H1 (cell line): ENCODE data around the gene NTMT1. TPM values are rescaled to one million over a fixed set of nuclear protein-coding genes. Genes with fewer than 3 reads are reported as not detected.
A peak's percentile ranks its signal among the peaks of the same experiment; 100 is the strongest.

Source experiments
- CTCF ChIA-PET: fragments of 300-600 bp; sonication (Branson Sonifier 250); formaldehyde crosslinking; loops from one replicate; lab custom pipeline; 2021; ENCODE audit not compliant: partially characterized antibody; lab: Charles Lee
- POLR2A ChIA-PET: fragments of 300-600 bp; sonication (Branson Sonifier 250); formaldehyde crosslinking; loops from one replicate; lab custom pipeline; 2021; ENCODE audit warnings: inconsistent platforms; ENCODE audit not compliant: partially characterized antibody; lab: Charles Lee
- DNase-seq, 2 experiments: peaks; one replicate each; pipeline versions ENCODE4 v3.0.0 to v3.0.0-alpha.2; 2010 to 2022; ENCODE audit warnings: low spot score in 2 of 2, low read depth in 1 of 2, mixed read lengths in 1 of 2
- FAIRE-seq: peaks from 2 replicates; lab custom pipeline; 2011; peaks lifted over from hg19 to GRCh38; lab: Jason Lieb, UNC
- H2AFZ ChIP-seq: 2 replicates; pipeline ENCODE4 v1.8.1; 2012; ENCODE audit warnings: low read length, inconsistent platforms
- H2AK5ac ChIP-seq: 2 replicates; pipeline ENCODE4 v1.6.1; 2013; ENCODE audit warnings: low read depth, low read length
- H2BK120ac ChIP-seq: replicated peaks from 2 replicates; pipeline ENCODE3; 2013; ENCODE audit warnings: low read depth, low read length, inconsistent platforms
- H2BK12ac ChIP-seq: 2 replicates; pipeline ENCODE4 v1.6.1; 2013; ENCODE audit warnings: low read depth, low read length
- H2BK15ac ChIP-seq: 2 replicates; pipeline ENCODE4 v1.6.1; 2013; ENCODE audit warnings: low read length
- H2BK20ac ChIP-seq: 2 replicates; pipeline ENCODE4 v1.6.1; 2013; ENCODE audit warnings: low read length
- H2BK5ac ChIP-seq: 2 replicates; pipeline ENCODE4 v1.6.1; 2013; ENCODE audit warnings: low read depth, low read length
- H3K14ac ChIP-seq: 2 replicates; pipeline ENCODE4 v1.6.1; 2013; ENCODE audit warnings: inconsistent platforms; ENCODE audit not compliant: insufficient read length
- H3K18ac ChIP-seq: 2 replicates; pipeline ENCODE4 v1.6.1; 2013; ENCODE audit warnings: low read length; ENCODE audit errors: extremely low read depth
- H3K23ac ChIP-seq: 2 replicates; pipeline ENCODE4 v1.6.1; 2013; ENCODE audit warnings: inconsistent platforms; ENCODE audit not compliant: insufficient read length
- H3K23me2 ChIP-seq: 2 replicates; pipeline ENCODE4 v1.6.1; 2013; ENCODE audit warnings: low read depth, low read length
- H3K27ac ChIP-seq: 2 replicates; pipeline ENCODE4 v1.6.1; 2011; ENCODE audit warnings: low read depth, low read length, inconsistent platforms
- H3K27me3 ChIP-seq, 4 experiments: replicated peaks in 1 of 4; 1 replicate in 1 of 4; 2 replicates in 3 of 4; pipeline versions ENCODE4 v1.6.1 to v1.8.1; 2011 to 2013; ENCODE audit warnings: low read length in 3 of 4, mild to moderate bottlenecking in 3 of 4, inconsistent platforms in 2 of 4, mixed read lengths in 2 of 4, moderate library complexity in 1 of 4; ENCODE audit not compliant: control insufficient read depth in 3 of 4, insufficient read depth in 3 of 4; ENCODE audit errors: extremely low read depth in 1 of 4
- H3K36me3 ChIP-seq, 4 experiments: 2 replicates each; pipeline versions ENCODE4 v1.6.1 to v1.8.1; 2011 to 2013; ENCODE audit warnings: mild to moderate bottlenecking in 4 of 4, low read length in 3 of 4, moderate library complexity in 2 of 4, control low read depth in 1 of 4, inconsistent platforms in 1 of 4; ENCODE audit not compliant: insufficient read depth in 4 of 4, control insufficient read depth in 2 of 4
- H3K4ac ChIP-seq: replicated peaks from 2 replicates; pipeline ENCODE3; 2013; ENCODE audit warnings: low read length, low read depth, mixed read lengths, inconsistent platforms; ENCODE audit not compliant: insufficient read length
- H3K4me1 ChIP-seq, 4 experiments: replicated peaks in 1 of 4; 1 replicate in 1 of 4; 2 replicates in 3 of 4; pipeline versions ENCODE4 v1.6.1 to v1.8.1; 2011 to 2013; ENCODE audit warnings: low read length in 3 of 4, inconsistent platforms in 2 of 4, mixed read lengths in 1 of 4; ENCODE audit not compliant: insufficient read depth in 4 of 4, control insufficient read depth in 3 of 4
- H3K4me2 ChIP-seq, 2 experiments: 2 replicates each; pipeline versions ENCODE4 v1.6.1 to v1.8.1; 2011 to 2013; ENCODE audit warnings: low read depth in 2 of 2, low read length in 2 of 2, control low read depth in 1 of 2, inconsistent platforms in 1 of 2, mild to moderate bottlenecking in 1 of 2; ENCODE audit not compliant: insufficient read depth in 1 of 2
- H3K4me3 ChIP-seq, 4 experiments: fragments of 200-600, 300-600 bp in 1 of 4; sonication (generic), shearing (Covaris generic), sonication (Bioruptor Twin) in 1 of 4; 2 replicates each; pipeline versions ENCODE4 v1.5.1 to v1.8.1; 2011 to 2016; ENCODE audit warnings: low read length in 4 of 4, low read depth in 3 of 4, control low read depth in 2 of 4, inconsistent platforms in 2 of 4, mild to moderate bottlenecking in 2 of 4, mixed read lengths in 1 of 4, moderate library complexity in 1 of 4; ENCODE audit not compliant: insufficient read depth in 2 of 4; ENCODE audit errors: extremely low read depth in 1 of 4
- H3K56ac ChIP-seq: replicated peaks from 2 replicates; pipeline ENCODE3; 2013; ENCODE audit warnings: low read depth, mild to moderate bottlenecking, mixed read lengths, low read length, inconsistent platforms; ENCODE audit not compliant: insufficient read length
- H3K79me1 ChIP-seq: 2 replicates; pipeline ENCODE4 v1.6.1; 2013; ENCODE audit warnings: low read depth, low read length, control low read depth
- H3K79me2 ChIP-seq, 2 experiments: 2 replicates each; pipeline versions ENCODE4 v1.6.1 to v1.8.1; 2012 to 2013; ENCODE audit warnings: low read length in 2 of 2, mild to moderate bottlenecking in 2 of 2, inconsistent platforms in 1 of 2; ENCODE audit not compliant: insufficient read depth in 2 of 2, control insufficient read depth in 1 of 2
- H3K9ac ChIP-seq, 4 experiments: replicated peaks in 1 of 4; 1 replicate in 1 of 4; 2 replicates in 3 of 4; pipeline versions ENCODE4 v1.6.1 to v1.8.1; 2011 to 2013; ENCODE audit warnings: low read depth in 3 of 4, low read length in 3 of 4, control low read depth in 2 of 4, mild to moderate bottlenecking in 2 of 4, moderate library complexity in 2 of 4, inconsistent platforms in 1 of 4; ENCODE audit errors: extremely low read depth in 1 of 4
- H3K9me3 ChIP-seq, 2 experiments: 2 replicates each; pipeline versions ENCODE4 v1.6.1 to v1.8.1; 2012 to 2013; ENCODE audit warnings: mild to moderate bottlenecking in 2 of 2, moderate library complexity in 2 of 2, control low read depth in 1 of 2, inconsistent platforms in 1 of 2, low read depth in 1 of 2, low read length in 1 of 2, mixed read lengths in 1 of 2; ENCODE audit not compliant: insufficient read depth in 2 of 2
- H4K20me1 ChIP-seq, 2 experiments: replicated peaks in 1 of 2; 2 replicates each; pipeline versions ENCODE3 to v1.8.1; 2011 to 2013; ENCODE audit warnings: inconsistent platforms in 2 of 2, low read length in 2 of 2, mild to moderate bottlenecking in 1 of 2; ENCODE audit not compliant: insufficient read depth in 2 of 2, control insufficient read depth in 1 of 2
- H4K5ac ChIP-seq: 2 replicates; pipeline ENCODE4 v1.6.1; 2013; ENCODE audit warnings: low read length, low read depth, mixed read lengths, inconsistent platforms; ENCODE audit not compliant: insufficient read length
- H4K8ac ChIP-seq: 2 replicates; pipeline ENCODE4 v1.8.0; 2013; ENCODE audit warnings: mild to moderate bottlenecking, moderate library complexity, low read length, inconsistent platforms; ENCODE audit not compliant: insufficient read depth; ENCODE audit errors: extremely low read depth
- H4K91ac ChIP-seq: replicated peaks from 2 replicates; pipeline ENCODE3; 2013; ENCODE audit warnings: low read length, mixed read lengths, inconsistent platforms; ENCODE audit not compliant: insufficient read length
- BCL11A ChIP-seq, 2 experiments: IDR thresholded peaks; one replicate each; pipeline ENCODE4 v1.6.1; 2011; ENCODE audit warnings: low read depth in 2 of 2, low read length in 2 of 2, mild to moderate bottlenecking in 2 of 2
- CTBP2 ChIP-seq: IDR thresholded peaks from 2 replicates; pipeline ENCODE4 v1.7.0; 2011; ENCODE audit warnings: borderline replicate concordance, mild to moderate bottlenecking, moderate library complexity, mixed read lengths, low read length; ENCODE audit not compliant: insufficient read depth, insufficient read length
- EP300 ChIP-seq, 2 experiments: IDR thresholded peaks; 1 replicate in 1 of 2; 2 replicates in 1 of 2; pipeline ENCODE4 v1.6.1; 2011 to 2012; ENCODE audit warnings: low read depth in 2 of 2, low read length in 2 of 2, mild to moderate bottlenecking in 2 of 2, borderline replicate concordance in 1 of 2, inconsistent platforms in 1 of 2, moderate library complexity in 1 of 2
- FOSL1 ChIP-seq: IDR thresholded peaks from 2 replicates; pipeline ENCODE4 v1.6.1; 2011; ENCODE audit warnings: mild to moderate bottlenecking, low read depth, low read length, moderate library complexity; ENCODE audit not compliant: insufficient read depth
- NRF1 ChIP-seq: IDR thresholded peaks from 2 replicates; pipeline ENCODE4 v1.6.1; 2011; ENCODE audit warnings: mild to moderate bottlenecking, low read depth, low read length, improper control_type of control experiment
- POLR2AphosphoS5 ChIP-seq: IDR thresholded peaks from 2 replicates; pipeline ENCODE4 v1.6.1; 2011; ENCODE audit warnings: low read depth, low read length
- RAD21 ChIP-seq, 2 experiments: IDR thresholded peaks in 1 of 2; conservative IDR thresholded peaks in 1 of 2; 2 replicates each; pipeline ENCODE4 v1.6.1; 2011; ENCODE audit warnings: low read depth in 2 of 2, low read length in 2 of 2, improper control_type of control experiment in 1 of 2, inconsistent platforms in 1 of 2, mild to moderate bottlenecking in 1 of 2, moderate library complexity in 1 of 2
- RXRA ChIP-seq: IDR thresholded peaks from 2 replicates; pipeline ENCODE4 v1.6.1; 2011; ENCODE audit warnings: low read depth, mild to moderate bottlenecking, low read length, moderate library complexity; ENCODE audit not compliant: insufficient read depth
- SRF ChIP-seq: IDR thresholded peaks from 2 replicates; pipeline ENCODE4 v1.6.1; 2011; ENCODE audit warnings: mild to moderate bottlenecking, low read depth, low read length, moderate library complexity
- SUZ12 ChIP-seq: fragments of 200-600 bp; sonication (generic); IDR thresholded peaks from 2 replicates; pipeline ENCODE4 v1.6.1; 2012; ENCODE audit warnings: mild to moderate bottlenecking, inconsistent platforms, low read length, moderate library complexity, mixed read lengths
- TBP ChIP-seq: IDR thresholded peaks from 2 replicates; pipeline ENCODE4 v1.6.1; 2011; ENCODE audit warnings: low read depth, low read length, improper control_type of control experiment
- WGBS, 2 experiments: shearing (Covaris generic) in 1 of 2; methylation state at CpG; one replicate each; pipeline versions ENCODE4 v1.1.6 to v1.1.7; 2013 to 2015; ENCODE audit warnings: low lambda C conversion rate in 2 of 2, mixed read lengths in 2 of 2, inconsistent platforms in 1 of 2, low coverage in 1 of 2, missing lambda C conversion rate in 1 of 2; ENCODE audit not compliant: insufficient replicate concordance in 2 of 2, insufficient coverage in 1 of 2, insufficient read length in 1 of 2; ENCODE audit errors: extremely low coverage in 1 of 2, missing lambda C conversion rate in 1 of 2; 5-methylcytosine and 5-hydroxymethylcytosine counted together
- polyA plus RNA-seq, 7 experiments: library from polyadenylated mRNA; depleted of rRNA in 3 of 7; stranded (reverse) in 5 of 7; unstranded in 2 of 7; fragments of >200 nt in 5 of 7; fragments of 200-250 nt in 2 of 7; gene quantifications; 1 replicate in 5 of 7; 2 replicates in 1 of 7; 4 replicates in 1 of 7; pipeline versions ENCODE4 v1.2.1 to v1.2.3, GENCODE V29; 2011 to 2013; ENCODE audit warnings: missing spikeins in 2 of 7, mixed read lengths in 2 of 7
- total RNA-seq: library from RNA; stranded (reverse); fragmentation: NEBNext Ultra II Directional; extraction: Animal tissue kit (Norgen Biotek cat#: 25700); gene quantifications from 2 replicates; pipeline ENCODE4 v1.2.1, GENCODE V29; 2021

The NTMT1 gene
- total and polyA plus RNA-seq, 2 of the 8 experiments (the other 6 are each of a cell fraction or from before 2014, with no cell fraction given), result 66.8 to 70.2 TPM

GRCh38 chr9:129648092-129648763, 22.3 kb downstream of the NTMT1 start:
- TF ChIP-seq FOSL1 (no peak), CTBP2 (no peak), POLR2AphosphoS5 (no peak), TBP (no peak), RAD21 (IDR thresholded peaks at IDR 0.05 in 1 of 2, conservative IDR thresholded peaks at IDR 0.05 in 1 of 2; ENCODE audit: low read depth in 2 of 2, low read length in 2 of 2) (no peak), BCL11A (IDR thresholded peaks at IDR 0.05; ENCODE audit: low read depth in 2 of 2, low read length in 2 of 2) (no peak), SUZ12 (no peak), RXRA (no peak), SRF (no peak), NRF1 (no peak), EP300 (IDR thresholded peaks at IDR 0.05; ENCODE audit: borderline replicate concordance in 1 of 2, low read depth in 2 of 2, low read length in 2 of 2) (no peak)
- FAIRE-seq, result no peak
- no peak overlapping the region for H3K4me2 ChIP-seq
- no peak overlapping the region for H2BK120ac ChIP-seq
- no peak overlapping the region for H3K4me3 ChIP-seq
- H4K20me1 ChIP-seq, result peaks cover 0 to 6% of the 10 kb centered on the region in 2 experiments
- H2BK20ac ChIP-seq, result 0 out of 2 replicates have a peak overlapping the region, but pooled peaks have one; percentile 80
- no peaks in the 10 kb centered on the region for H3K9me3 ChIP-seq
- H3K18ac ChIP-seq, result no peak overlapping the region
- no peaks in the 10 kb centered on the region for H3K27me3 ChIP-seq
- H3K79me2 ChIP-seq, result no peaks in the 10 kb centered on the region
- no peaks in the 10 kb centered on the region for H3K4me1 ChIP-seq
- no peak overlapping the region for H3K27ac ChIP-seq
- peaks cover 6% of the 10 kb centered on the region; the same call in 1 of the 2 replicates for H3K23me2 ChIP-seq
- H2AK5ac ChIP-seq, result peak overlapping the region; percentile 40; the same call in 1 of the 2 replicates
- no peak overlapping the region for H4K8ac ChIP-seq
- DNase-seq, result no peak
- ChIA-PET POLR2A (no interaction called here), CTCF (no interaction called here)
- peak overlapping the region; percentile 6 for H2BK12ac ChIP-seq
- H4K5ac ChIP-seq, result no peak overlapping the region
- no peak overlapping the region for H4K91ac ChIP-seq
- H2AFZ ChIP-seq, result no peak overlapping the region
- H3K23ac ChIP-seq, result no peak overlapping the region
- H2BK5ac ChIP-seq, result peak overlapping the region; percentile 82; the same call in 1 of the 2 replicates
- peak overlapping the region; percentile 90; the same call in 1 of the 2 replicates for H2BK15ac ChIP-seq
- 89 to 100% methylated on average over 2 to 11 of the region's 16 CpGs for WGBS, 2 experiments
- no peaks in the 10 kb centered on the region for H3K79me1 ChIP-seq
- no peak overlapping the region for H3K14ac ChIP-seq
- H3K4ac ChIP-seq, result no peak overlapping the region
- no peak overlapping the region for H3K9ac ChIP-seq
- H3K56ac ChIP-seq, result no peak overlapping the region
- H3K36me3 ChIP-seq, result no peaks in the 10 kb centered on the region
